22Rv1 (cell line): ENCODE measurements around the gene PRRC2B.

ENCODE experiments used
- CTCF ChIP-seq: fragments of 450-650 bp; IDR thresholded peaks from 2 replicates; pipeline ENCODE4 v1.5.1; 2017; ENCODE audit warnings: mild to moderate bottlenecking
- ZFX ChIP-seq: fragments of 450-650 bp; IDR thresholded peaks from 2 replicates; pipeline ENCODE4 v1.6.1; 2017; ENCODE audit warnings: antibody characterized with exemption, borderline replicate concordance

DNA sequence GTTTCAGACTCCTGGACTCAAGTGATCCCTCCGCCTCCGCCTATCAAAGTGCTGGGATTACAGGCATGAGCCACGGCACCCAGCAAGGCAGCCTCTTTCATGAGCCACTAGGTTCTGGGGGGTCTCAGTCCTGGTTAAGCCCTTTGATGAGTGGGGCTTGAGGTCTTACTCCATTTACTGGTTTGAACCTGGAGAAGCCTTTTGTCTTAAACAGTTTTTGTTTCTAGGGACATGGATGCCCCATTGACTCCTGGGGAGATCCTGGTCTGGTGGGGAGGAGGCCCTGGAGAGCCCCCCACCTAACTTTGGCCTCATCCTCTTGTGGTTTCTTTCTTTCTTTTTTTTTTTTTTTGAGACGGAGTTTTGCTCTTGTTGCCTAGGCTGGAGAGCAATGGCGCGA, 6.7 kb downstream of the PRRC2B start:
- no peak for TF ChIP-seq CTCF
- no peak for TF ChIP-seq ZFX
